GM23248 (cell line): ENCODE data around the gene KCTD5.

Experiments
- EZH2 ChIP-seq: fragments of 200-600 bp; sonication (generic); IDR thresholded peaks from 2 replicates; pipeline ENCODE4 v1.6.1; 2018; ENCODE audit warnings: antibody characterized with exemption, mild to moderate bottlenecking; ENCODE audit not compliant: insufficient read depth, poor library complexity, severe bottlenecking
- EZH2phosphoT487 ChIP-seq: fragments of 200-600 bp; sonication (generic); IDR thresholded peaks from 2 replicates; pipeline ENCODE4 v1.6.1; 2018; ENCODE audit warnings: antibody characterized with exemption, moderate library complexity, mild to moderate bottlenecking, low read depth; ENCODE audit not compliant: insufficient read depth

DNA sequence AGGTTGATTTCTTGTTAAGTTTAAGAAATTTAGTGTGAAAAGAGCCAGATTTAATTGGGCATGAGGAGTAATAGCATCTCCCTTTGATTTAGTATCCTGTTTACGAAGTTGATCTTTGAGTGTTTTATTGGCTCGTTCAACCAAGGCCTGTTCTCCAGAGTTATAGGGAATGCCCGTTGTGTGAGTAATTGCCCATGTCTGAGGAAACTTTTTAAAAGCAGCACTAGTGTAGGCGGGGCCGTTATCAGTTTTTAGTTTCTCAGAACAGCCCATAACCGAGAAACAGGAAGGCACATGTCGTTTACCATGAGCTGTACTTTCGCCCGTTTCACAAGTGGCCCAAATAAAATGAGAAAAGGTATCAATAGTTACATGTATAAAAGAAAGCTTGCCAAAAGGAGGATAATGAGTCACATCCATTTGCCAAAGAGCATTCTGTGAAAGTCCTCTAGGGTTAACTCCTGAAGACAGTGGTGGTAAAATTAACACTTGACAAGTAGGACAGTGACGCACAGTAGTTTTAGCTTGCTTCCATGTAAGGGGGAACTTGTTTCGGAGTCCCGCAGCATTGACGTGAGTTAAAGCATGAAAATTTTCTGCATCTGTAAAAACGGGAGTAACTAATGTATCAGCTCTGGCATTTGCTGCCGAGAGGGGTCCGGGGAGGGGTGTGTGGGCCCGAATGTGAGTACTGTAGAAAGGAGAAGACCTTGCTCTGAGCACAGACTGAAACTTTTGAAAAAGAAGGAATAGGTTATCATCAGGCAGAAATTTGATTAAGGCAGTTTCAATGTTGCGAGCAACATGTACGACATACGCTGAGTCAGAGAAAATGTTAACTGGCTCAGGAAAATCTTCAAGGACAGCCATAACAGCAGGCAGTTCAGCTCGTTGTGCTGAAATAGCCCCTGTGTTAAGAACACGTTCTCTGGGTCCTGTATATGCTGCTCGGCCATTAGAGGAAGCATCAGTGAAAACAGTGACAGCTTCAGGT lies 18.5 kb upstream of the KCTD5 start:
- TF ChIP-seq EZH2phosphoT487 (no peak), EZH2 (no peak)
